Measurements from ENCODE around the gene RC3H1.

DNA sequence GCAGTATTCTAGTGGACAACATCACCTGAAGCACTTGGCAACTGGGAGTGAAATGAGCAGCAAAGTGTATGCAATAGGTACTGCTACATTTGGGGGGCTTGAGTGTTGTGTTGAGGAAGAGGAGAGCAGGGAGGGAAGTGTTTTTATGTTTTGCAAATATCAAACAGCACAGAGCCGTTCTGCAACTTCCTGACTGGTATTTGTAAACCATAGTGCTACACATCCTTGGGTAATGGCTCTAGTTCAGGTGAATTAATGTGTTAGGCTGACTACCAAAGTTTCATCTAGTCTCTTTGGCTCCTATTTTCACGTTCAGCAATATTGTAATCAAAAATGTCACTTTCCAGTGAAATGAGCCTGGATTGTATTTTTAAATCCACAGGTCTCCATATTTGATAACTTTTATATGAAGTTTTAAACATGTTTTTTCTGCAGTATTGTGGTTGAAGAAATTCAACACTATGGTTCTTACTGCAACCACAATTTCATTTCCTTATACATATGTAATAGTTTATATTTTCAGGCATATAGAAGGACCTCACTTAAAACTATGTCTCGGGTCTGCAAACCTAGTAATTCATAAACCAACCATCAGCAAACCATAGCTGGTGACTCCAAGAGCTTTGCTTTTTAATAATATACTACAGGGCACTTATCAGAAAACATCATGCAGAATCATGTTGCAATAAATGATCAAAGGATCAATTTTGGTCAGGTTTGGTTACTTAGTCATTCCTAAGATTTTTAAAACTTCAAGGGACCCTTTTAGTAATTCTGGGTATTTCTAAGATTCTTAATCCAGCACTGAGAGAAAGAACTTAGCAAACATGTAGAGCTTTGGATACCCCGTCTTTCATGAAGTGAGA, 135.2 kb downstream of the RC3H1 start:
- TF ChIP-seq TAF1 (IDR thresholded peaks at IDR 0.05; ENCODE audit: borderline replicate concordance, low read depth, low read length) (no peak), POLR2AphosphoS5 (IDR thresholded peaks at IDR 0.05; ENCODE audit: low read depth, low read length) (no peak), POLR2A (IDR thresholded peaks at IDR 0.05; ENCODE audit: low read depth, low read length) (no peak)
